HG03442 (cell line): ENCODE results near the gene LAMA5.
A peak's percentile ranks its signal among the peaks of the same experiment; 100 is the strongest.
"Not testable (repeated sequence)": the region's sequence is repeated elsewhere in the genome, so short reads cannot be mapped to it uniquely, and the experiment has no call there.

Experiments used
- ATAC-seq: cut with Tn5 transposase; IDR thresholded peaks from one replicate; pipeline ENCODE4 v1.9.1; 2021; ENCODE audit warnings: mild to moderate bottlenecking, moderate library complexity; ENCODE audit not compliant: unreplicated experiment

The LAMA5 gene

GRCh38 chr20:62388839-62389600 lies 21.9 kb upstream of the LAMA5 start:
- no peak for ATAC-seq

- no peak for ATAC-seq
Measured at GRCh38 chr20:62387933-62388635, 21.0 kb upstream of the LAMA5 start.

DNA sequence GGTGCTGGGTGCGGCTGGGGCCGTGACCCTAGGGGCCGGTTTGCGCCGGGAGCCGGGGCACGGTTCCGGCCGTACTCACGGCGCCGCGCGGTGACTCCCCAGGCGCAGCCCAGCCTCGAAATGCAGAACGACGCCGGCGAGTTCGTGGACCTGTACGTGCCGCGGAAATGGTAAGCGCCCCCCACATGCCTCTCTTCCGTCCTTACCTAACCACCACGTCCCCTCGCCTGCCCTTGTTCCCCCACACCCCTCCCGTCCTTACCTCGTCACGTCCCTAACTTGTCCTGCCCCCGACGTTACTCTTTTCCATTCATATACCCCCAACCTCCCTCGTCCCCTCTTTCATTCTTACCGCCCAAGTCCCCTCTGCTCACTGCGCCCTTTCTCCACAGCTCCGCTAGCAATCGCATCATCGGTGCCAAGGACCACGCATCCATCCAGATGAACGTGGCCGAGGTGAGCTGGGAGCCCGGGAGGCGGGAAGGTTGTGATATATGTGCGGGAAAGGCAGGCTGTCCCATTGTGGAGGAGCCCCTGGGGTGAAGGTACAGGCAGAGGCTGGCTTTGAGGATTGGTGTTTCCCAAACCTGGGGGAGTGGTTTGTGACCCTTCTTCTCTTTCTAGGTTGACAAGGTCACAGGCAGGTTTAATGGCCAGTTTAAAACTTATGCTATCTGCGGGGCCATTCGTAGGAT lies 20.3 kb upstream of the LAMA5 start:
- ATAC-seq, result peak; percentile 3

- ATAC-seq, result peak; percentile 75
Measured at GRCh38 chr20:62386383-62387218, 19.5 kb upstream of the LAMA5 start, which contains the start of gene RPS21. TSS of gene RPS21 (plus strand) at chr20:62387103. CDS start at chr20:62387339, 236 bp downstream.

DNA sequence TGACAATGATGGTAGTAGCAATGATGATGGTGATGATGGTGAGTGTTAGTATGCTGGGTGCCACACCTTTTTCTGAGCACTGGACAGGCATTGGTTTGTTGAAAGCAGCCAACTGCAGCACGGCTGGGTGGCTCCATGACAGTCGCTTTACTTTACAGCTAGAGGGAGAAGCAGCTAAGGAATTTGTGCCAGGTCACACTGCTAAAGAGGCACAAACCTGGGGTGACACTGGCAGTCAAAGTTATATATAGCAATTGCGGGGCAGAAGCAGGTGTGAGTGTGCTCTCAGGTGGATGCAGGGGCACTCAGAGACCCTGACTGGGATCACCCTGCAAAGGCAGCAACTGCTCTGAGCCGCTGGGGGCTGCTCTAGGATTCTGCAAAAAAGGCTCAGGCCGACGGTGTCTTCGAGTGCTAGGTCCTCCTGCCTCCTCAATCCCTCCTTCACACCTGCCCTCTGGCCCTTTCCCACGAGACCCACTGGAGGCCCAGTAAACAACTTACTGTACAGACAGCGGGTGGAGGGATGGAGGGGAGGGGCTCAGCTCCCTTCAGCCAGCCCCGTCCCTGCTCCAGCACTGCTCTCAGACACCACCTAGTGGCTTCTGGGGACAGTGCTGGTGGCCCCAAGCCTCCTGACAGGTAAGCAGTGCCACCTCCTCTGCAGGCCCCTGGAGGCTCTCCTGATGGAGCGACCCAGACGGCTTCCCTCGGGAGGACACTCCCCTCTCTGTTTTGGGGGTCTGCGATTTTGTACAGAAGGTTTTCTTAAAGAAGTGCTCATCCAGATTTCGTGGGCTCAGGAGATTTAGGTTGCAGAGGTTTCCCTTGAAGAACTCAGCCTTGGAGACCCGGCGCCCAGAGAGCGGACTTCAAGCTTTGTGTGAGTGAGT lies 15.4 kb upstream of the LAMA5 start:
- peak; percentile 58 for ATAC-seq

GRCh38 chr20:62381842-62382241 lies 14.7 kb upstream of the LAMA5 start:
- no peak for ATAC-seq

DNA sequence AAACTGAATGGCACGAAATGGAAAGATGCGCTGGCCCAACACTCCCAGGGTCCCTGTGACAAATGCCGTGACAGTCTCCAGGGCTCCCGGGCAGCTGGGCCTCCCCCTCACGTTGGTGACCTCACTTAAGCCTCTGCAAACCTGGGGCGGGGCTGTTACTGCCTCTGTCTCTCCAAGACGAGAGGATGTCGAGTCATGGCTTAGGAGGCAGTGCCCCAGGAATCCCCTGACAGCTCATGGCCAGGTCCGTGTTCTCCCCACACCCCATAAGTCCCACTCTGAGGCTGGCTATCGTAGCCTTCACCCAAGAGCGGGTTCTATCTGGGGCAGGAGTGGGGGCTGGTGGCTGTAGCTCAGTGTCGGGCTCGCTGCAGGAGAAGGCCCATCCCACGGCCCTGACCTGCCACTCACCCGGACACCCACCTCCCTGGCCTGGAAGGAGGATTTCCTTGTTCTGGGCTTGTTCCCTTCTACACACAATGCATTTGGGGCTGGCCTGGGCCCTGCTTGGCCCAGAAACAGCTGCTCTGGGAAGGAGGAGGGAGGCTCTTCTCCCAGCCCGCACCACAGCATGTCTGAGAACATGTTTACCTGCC lies 14.2 kb upstream of the LAMA5 start:
- ATAC-seq, result no peak

DNA sequence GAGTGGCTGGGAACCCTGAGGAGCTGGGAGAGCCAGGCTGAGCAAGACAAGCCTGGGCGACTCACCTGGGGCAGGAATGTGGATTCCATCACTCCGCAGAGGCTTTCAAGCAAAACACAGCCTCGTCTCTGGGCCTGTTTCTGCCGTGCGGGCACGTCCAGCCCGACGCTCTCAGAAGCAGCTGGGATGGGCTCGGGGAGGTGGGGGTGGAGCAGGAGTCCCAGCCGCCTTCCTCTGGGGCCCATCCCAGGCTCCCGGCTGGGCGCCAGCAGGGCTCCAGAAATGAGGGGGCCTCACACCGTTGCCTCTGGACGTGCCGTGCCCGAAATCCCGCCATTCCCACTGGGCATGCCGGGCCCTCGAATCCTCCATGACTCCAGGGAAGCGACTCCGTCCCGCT lies 11.1 kb upstream of the LAMA5 start:
- no peak for ATAC-seq

- no peak for ATAC-seq
Measured at GRCh38 chr20:62377615-62378178, 10.6 kb upstream of the LAMA5 start.

GRCh38 chr20:62377064-62377461 lies 10.0 kb upstream of the LAMA5 start:
- no peak for ATAC-seq

DNA sequence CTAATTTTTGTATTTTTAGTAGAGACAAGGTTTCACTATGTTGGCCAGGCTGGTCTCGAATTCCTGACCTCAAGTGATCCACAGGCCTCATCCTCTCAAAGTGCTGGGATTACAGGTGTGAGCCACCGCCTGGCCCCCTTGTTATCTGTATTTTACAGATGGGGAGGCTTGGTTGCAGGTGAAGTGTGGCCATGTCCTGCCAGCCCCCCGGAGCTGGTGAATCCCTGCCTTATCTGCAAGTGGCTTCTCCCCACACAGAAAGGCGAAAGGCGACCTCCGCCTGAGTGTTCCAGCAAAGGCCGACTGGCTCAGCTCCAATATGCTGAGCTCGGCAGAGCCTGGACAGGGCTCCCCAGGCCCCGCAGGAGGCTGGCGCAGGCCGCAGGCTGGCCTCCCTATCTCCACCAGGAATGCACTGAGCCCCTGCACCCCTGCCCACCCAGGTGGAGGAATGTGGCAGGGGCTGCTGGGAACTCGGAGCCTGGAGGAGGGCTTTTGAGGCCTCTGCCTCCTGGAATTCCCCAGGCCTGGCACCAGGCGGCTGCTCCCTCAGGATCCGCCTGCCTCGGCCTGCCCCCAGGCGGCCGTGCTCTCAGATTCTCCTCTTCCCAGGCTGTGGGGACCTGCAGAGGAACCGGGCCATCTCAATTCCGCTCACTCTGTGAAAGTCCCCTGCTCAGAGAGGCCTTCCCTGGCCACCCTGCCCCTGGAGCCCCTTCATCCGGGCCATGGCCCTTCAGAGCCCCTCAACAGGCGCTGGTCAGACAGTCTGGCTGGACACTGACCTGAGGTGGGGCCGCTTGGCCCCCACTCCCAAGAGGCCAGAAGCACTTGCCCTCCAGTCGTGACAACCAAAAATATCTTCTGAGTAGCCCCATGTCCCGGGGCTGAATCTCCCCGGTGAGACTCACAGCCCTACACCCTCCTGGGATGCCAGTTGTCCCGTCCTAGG lies 9.3 kb upstream of the LAMA5 start:
- no peak for ATAC-seq

DNA sequence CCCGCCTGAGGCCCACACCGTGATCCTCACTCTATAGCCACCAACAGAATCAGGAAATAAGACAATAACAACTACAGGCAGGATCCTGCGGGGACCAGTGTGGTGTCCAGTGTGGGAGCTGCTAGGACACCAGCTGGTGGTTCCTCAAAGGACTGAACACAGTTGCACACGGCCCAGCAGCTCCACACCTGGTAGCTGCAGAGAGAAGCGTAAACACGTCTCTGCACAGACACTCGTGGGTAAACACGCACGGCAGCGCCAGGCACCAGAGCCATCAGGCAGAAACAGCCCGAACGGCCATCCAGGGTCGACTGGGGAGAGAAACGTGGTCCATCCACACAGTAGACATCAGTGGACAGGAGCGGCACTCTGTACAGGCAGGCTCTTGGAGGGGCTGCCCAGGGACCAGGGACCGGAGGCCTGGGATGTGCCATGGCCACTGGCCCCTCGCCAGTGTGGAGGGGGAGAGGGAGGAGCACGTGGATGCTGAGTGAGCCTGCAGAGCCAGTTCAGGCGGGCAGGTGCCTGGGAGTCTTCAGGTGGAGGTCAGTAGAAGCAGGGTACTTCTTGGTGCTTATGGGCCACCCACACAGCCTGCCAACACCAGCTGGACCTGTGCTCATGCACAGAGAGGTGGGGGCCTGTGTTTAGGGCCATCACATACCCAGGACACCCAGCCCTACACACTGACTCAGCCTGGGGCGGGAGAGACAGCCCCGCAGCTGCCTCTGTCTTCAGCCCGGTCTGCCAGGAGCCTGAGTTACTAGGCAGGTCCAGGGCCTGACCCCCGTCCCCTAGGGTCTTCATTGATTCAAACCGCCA lies 7.4 kb upstream of the LAMA5 start:
- ATAC-seq, result no peak

DNA sequence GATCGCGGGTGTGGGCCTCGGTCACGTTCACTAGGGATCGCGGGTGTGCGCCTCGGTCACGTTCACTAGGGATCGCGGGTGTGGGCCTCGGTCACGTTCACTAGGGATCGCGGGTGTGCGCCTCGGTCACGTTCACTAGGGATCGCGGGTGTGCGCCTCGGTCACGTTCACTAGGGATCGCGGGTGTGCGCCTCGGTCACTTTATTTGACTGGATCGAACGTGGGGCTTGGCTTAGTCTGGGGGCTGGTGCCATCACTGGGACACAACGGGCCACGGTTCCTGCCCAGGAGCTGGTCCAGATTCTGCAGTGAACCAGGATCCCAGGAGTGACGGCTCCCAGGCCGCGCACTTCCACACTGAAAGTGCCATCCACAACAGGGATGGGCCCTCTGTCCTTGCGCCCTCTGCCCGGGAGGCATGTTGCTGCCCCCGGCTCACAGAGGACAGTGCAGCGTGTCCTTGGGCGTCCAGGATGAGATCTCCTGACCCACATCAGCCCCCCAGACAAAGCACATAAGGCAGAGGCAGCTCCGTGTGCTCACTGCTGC lies 6.6 kb upstream of the LAMA5 start:
- ATAC-seq, result not testable (repeated sequence)

- no peak for ATAC-seq
Measured at GRCh38 chr20:62372042-62372993, 5.2 kb upstream of the LAMA5 start.

DNA sequence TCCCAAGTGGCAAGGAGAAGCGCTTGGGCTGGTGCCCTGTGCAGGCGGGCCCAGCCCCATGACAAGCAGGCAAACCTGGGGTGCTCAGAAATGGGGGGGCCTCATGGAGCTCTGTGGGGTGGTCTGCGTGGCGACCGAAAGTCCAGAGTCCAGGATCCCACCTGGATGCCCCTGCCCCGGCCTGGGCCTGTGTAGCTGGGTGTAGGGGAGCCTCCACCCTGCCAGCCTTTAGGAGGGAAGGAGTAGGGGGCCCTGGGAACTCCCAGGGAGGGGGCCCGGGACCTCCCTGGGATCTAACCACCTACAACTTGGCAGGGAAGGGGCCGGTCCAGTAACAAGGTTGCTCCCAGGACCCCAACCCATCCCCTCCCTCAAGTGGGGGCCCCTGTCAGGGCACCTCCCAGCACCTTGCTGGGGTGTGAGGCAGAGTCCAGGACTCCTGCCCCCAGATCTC lies 4.5 kb upstream of the LAMA5 start:
- ATAC-seq, result no peak
